IMR-90 (cell line): ENCODE data around the gene RPL37. TPM values are rescaled to one million over a fixed set of nuclear protein-coding genes. Genes with fewer than 3 reads are reported as not detected.

ENCODE experiments used
- ATAC-seq: fragments of 200-7000 bp; cut with Tn5 transposase; 2 replicates; pipeline ENCODE4 v1.9.1; 2020; ENCODE audit warnings: low read depth, mild to moderate bottlenecking, moderate library complexity
- BruUV-seq: library from RNA; stranded (reverse); fragments of 400-500 nt; replicated peaks from 2 replicates; lab custom pipeline; 2021; lab: Mats Ljungman, UMichigan
- CTCF ChIA-PET: fragments of 300-600 bp; formaldehyde crosslinking; extraction: SDS; loops from one replicate; lab custom pipeline; 2021; ENCODE audit warnings: antibody characterized with exemption; lab: Yijun Ruan, JAX
- POLR2A ChIA-PET: fragments of 300-600 bp; sonication (Branson Sonifier 250); formaldehyde crosslinking; loops from one replicate; lab custom pipeline; 2022; ENCODE audit warnings: antibody characterized with exemption; ENCODE audit not compliant: unreplicated experiment; lab: Charles Lee
- DNase-seq: peaks from one replicate; pipeline ENCODE4 v3.0.0; 2013
- H2AFZ ChIP-seq: replicated peaks from 2 replicates; pipeline ENCODE3; 2013; ENCODE audit warnings: low read length, mild to moderate bottlenecking; ENCODE audit not compliant: poor library complexity
- H2AK5ac ChIP-seq: 2 replicates; pipeline ENCODE4 v1.6.1; 2013; ENCODE audit warnings: low read depth, low read length, inconsistent platforms
- H2AK9ac ChIP-seq: replicated peaks from 2 replicates; pipeline ENCODE3; 2013; ENCODE audit warnings: mild to moderate bottlenecking, low read depth, low read length, moderate library complexity; ENCODE audit not compliant: poor library complexity
- H2BK120ac ChIP-seq: 2 replicates; pipeline ENCODE4 v1.6.1; 2013; ENCODE audit warnings: low read depth, low read length, inconsistent platforms
- H2BK15ac ChIP-seq: 3 replicates; pipeline ENCODE4 v1.6.1; 2013; ENCODE audit warnings: low read depth, low read length, inconsistent platforms
- H2BK20ac ChIP-seq: 2 replicates; pipeline ENCODE4 v1.6.1; 2013; ENCODE audit warnings: low read depth, mild to moderate bottlenecking, inconsistent platforms, low read length, moderate library complexity
- H2BK5ac ChIP-seq: 2 replicates; pipeline ENCODE4 v1.6.1; 2013; ENCODE audit warnings: mild to moderate bottlenecking, low read depth, low read length, inconsistent platforms; ENCODE audit not compliant: poor library complexity, severe bottlenecking
- H3K14ac ChIP-seq: replicated peaks from 2 replicates; pipeline ENCODE4 v1.6.1; 2013; ENCODE audit warnings: low read depth, low read length, inconsistent platforms
- H3K18ac ChIP-seq: 2 replicates; pipeline ENCODE4 v1.6.1; 2013; ENCODE audit warnings: low read depth, low read length, control low read depth
- H3K23ac ChIP-seq: 2 replicates; pipeline ENCODE4 v1.6.1; 2013; ENCODE audit warnings: low read depth, low read length, inconsistent platforms
- H3K27ac ChIP-seq: 2 replicates; pipeline ENCODE4 v1.5.1; 2013; ENCODE audit warnings: mild to moderate bottlenecking, control low read depth, low read length; ENCODE audit not compliant: insufficient read depth
- H3K27me3 ChIP-seq: 2 replicates; pipeline ENCODE4 v1.6.1; 2013; ENCODE audit warnings: low read length; ENCODE audit not compliant: control insufficient read depth, insufficient read depth
- H3K36me3 ChIP-seq: 2 replicates; pipeline ENCODE4 v1.6.1; 2013; ENCODE audit warnings: low read length, mixed read lengths; ENCODE audit not compliant: control insufficient read depth, insufficient read depth
- H3K4ac ChIP-seq: 2 replicates; pipeline ENCODE4 v1.6.1; 2013; ENCODE audit warnings: low read depth, low read length, inconsistent platforms
- H3K4me1 ChIP-seq: 2 replicates; pipeline ENCODE4 v1.6.1; 2013; ENCODE audit warnings: low read length, mixed read lengths; ENCODE audit not compliant: control insufficient read depth, insufficient read depth
- H3K4me2 ChIP-seq: 2 replicates; pipeline ENCODE4 v1.6.1; 2013; ENCODE audit warnings: low read depth, mild to moderate bottlenecking, control low read depth, low read length, moderate library complexity
- H3K4me3 ChIP-seq: 2 replicates; pipeline ENCODE4 v1.5.1; 2013; ENCODE audit warnings: low read depth, mild to moderate bottlenecking, control low read depth, low read length, moderate library complexity; ENCODE audit not compliant: insufficient read depth
- H3K56ac ChIP-seq: 2 replicates; pipeline ENCODE4 v1.6.1; 2013; ENCODE audit warnings: low read length, inconsistent platforms; ENCODE audit not compliant: insufficient read depth; ENCODE audit errors: extremely low read depth
- H3K79me1 ChIP-seq, 2 experiments: 2 replicates each; pipeline ENCODE4 v1.6.1; 2013; ENCODE audit warnings: low read length in 2 of 2, inconsistent platforms in 1 of 2, low read depth in 1 of 2
- H3K9ac ChIP-seq: 2 replicates; pipeline ENCODE4 v1.6.1; 2013; ENCODE audit warnings: low read depth, low read length, control low read depth
- H3K9me1 ChIP-seq: 2 replicates; pipeline ENCODE4 v1.6.1; 2013; ENCODE audit warnings: low read length, inconsistent platforms; ENCODE audit not compliant: insufficient read depth
- H3K9me3 ChIP-seq: 2 replicates; pipeline ENCODE4 v1.6.1; 2013; ENCODE audit warnings: low read length; ENCODE audit not compliant: control insufficient read depth, insufficient read depth
- H4K20me1 ChIP-seq: 2 replicates; pipeline ENCODE4 v1.6.1; 2013; ENCODE audit warnings: low read length, inconsistent platforms; ENCODE audit not compliant: insufficient read depth
- H4K5ac ChIP-seq: 2 replicates; pipeline ENCODE4 v1.6.1; 2013; ENCODE audit warnings: mild to moderate bottlenecking, low read depth, low read length, control low read depth
- H4K8ac ChIP-seq, 2 experiments: 2 replicates each; pipeline ENCODE4 v1.6.1; 2013; ENCODE audit warnings: low read depth in 2 of 2, low read length in 2 of 2, control low read depth in 1 of 2, inconsistent platforms in 1 of 2
- H4K91ac ChIP-seq: 2 replicates; pipeline ENCODE4 v1.6.1; 2013; ENCODE audit warnings: low read depth, low read length, inconsistent platforms; ENCODE audit not compliant: insufficient read depth
- BHLHE40 ChIP-seq: fragments of 150-350 bp; IDR thresholded peaks from 2 replicates; pipeline ENCODE4 v1.6.1; 2016; ENCODE audit warnings: mild to moderate bottlenecking, low read depth, low read length
- CEBPB ChIP-seq: IDR thresholded peaks from 2 replicates; pipeline ENCODE4 v1.6.1; 2012; ENCODE audit warnings: low read depth, low read length, improper control_type of control experiment
- CHD1 ChIP-seq: IDR thresholded peaks from 2 replicates; pipeline ENCODE4 v1.6.1; 2012; ENCODE audit warnings: low read depth, low read length, improper control_type of control experiment
- FOS ChIP-seq: fragments of 150-350 bp; IDR thresholded peaks from 2 replicates; pipeline ENCODE4 v1.6.1; 2016; ENCODE audit warnings: low read depth, low read length
- MAFK ChIP-seq: IDR thresholded peaks from 2 replicates; pipeline ENCODE4 v1.6.1; 2012; ENCODE audit warnings: low read depth, low read length, improper control_type of control experiment
- MAZ ChIP-seq: IDR thresholded peaks from 2 replicates; pipeline ENCODE4 v1.6.1; 2012; ENCODE audit warnings: low read depth, mild to moderate bottlenecking, low read length, improper control_type of control experiment, moderate library complexity, borderline replicate concordance
- MXI1 ChIP-seq: IDR thresholded peaks from 2 replicates; pipeline ENCODE4 v1.6.1; 2012; ENCODE audit warnings: low read depth, mild to moderate bottlenecking, low read length, moderate library complexity, borderline replicate concordance
- NFE2L2 ChIP-seq: fragments of 150-350 bp; IDR thresholded peaks from 2 replicates; pipeline ENCODE4 v1.6.1; 2016; ENCODE audit warnings: low read depth, mild to moderate bottlenecking, low read length
- POLR2A ChIP-seq: IDR thresholded peaks from 2 replicates; pipeline ENCODE4 v1.6.1; 2012; ENCODE audit warnings: mild to moderate bottlenecking, low read depth, low read length
- RAD21 ChIP-seq: IDR thresholded peaks from 2 replicates; pipeline ENCODE4 v1.6.1; 2012; ENCODE audit warnings: low read length, improper control_type of control experiment
- RCOR1 ChIP-seq: IDR thresholded peaks from 2 replicates; pipeline ENCODE4 v1.6.1; 2012; ENCODE audit warnings: mild to moderate bottlenecking, low read length, improper control_type of control experiment; ENCODE audit not compliant: insufficient replicate concordance
- SMC3 ChIP-seq: fragments of 150-350 bp; IDR thresholded peaks from 2 replicates; pipeline ENCODE4 v1.6.1; 2016; ENCODE audit warnings: low read depth, mild to moderate bottlenecking, antibody characterized with exemption, low read length, moderate library complexity
- WGBS, 2 experiments: methylation state at CpG; one replicate each; pipeline versions ENCODE4 v1.1.5 to v1.1.7; 2013; ENCODE audit warnings: missing lambda C conversion rate in 2 of 2; ENCODE audit not compliant: insufficient read length in 1 of 2; ENCODE audit errors: extremely low coverage in 2 of 2; 5-methylcytosine and 5-hydroxymethylcytosine counted together
- dilution Hi-C: fragments of 300-500 bp; cut with HindIII; formaldehyde crosslinking; loops from one replicate; pipeline ENCODE4 v1.14.3; 2018; ENCODE audit warnings: low sequenced_read_pairs; ENCODE audit not compliant: unreplicated experiment
- in situ Hi-C: fragments of 300-500 bp; cut with MboI; formaldehyde crosslinking; loops from 3 replicates; pipeline ENCODE4 v1.14.3; 2019; ENCODE audit warnings: low sequenced_read_pairs, inconsistent platforms, mixed read lengths
- intact Hi-C: fragments of 100-400 bp; cut with micrococcal nuclease; formaldehyde crosslinking; loops from 2 replicates; pipeline ENCODE4 v1.10.0; 2022
- polyA plus RNA-seq, 3 experiments: library from polyadenylated mRNA; depleted of rRNA; stranded (reverse); fragments of >200 nt; gene quantifications; 2 replicates each; pipeline ENCODE4 v1.2.3, GENCODE V29; 2012; ENCODE audit warnings: low replicate concordance in 1 of 3
- total RNA-seq: library from RNA; depleted of rRNA; stranded (reverse); fragments of >200 nt; gene quantifications from 2 replicates; pipeline ENCODE4 v1.2.3, GENCODE V29; 2012
- TF ChIP-seq, protein P1 (sequence below): fragments of 150-350 bp; IDR thresholded peaks from 2 replicates; pipeline ENCODE4 v1.6.1; 2017; ENCODE audit warnings: mild to moderate bottlenecking, antibody characterized with exemption, low read length, low read depth
- TF ChIP-seq, protein P2 (sequence below): conservative IDR thresholded peaks from 2 replicates; pipeline ENCODE4 v1.5.1; 2012; ENCODE audit warnings: mild to moderate bottlenecking, low read depth, low read length, improper control_type of control experiment

RPL37 gene
- total and polyA plus RNA-seq, 2 of the 4 experiments (the other 2 are of a cell fraction) = 35.3 to 294 TPM

- Histone ChIP-seq H2AFZ (no peak overlapping the region), H3K9me3 (no peaks in the 10 kb centered on the region), H3K18ac (no peak overlapping the region), H3K4me2 (no peak overlapping the region), H4K5ac (no peak overlapping the region), H3K27me3 (no peaks in the 10 kb centered on the region), H3K9ac (no peak overlapping the region), H3K4me1 (no peaks in the 10 kb centered on the region), H4K8ac (no peak overlapping the region), H4K91ac (no peak overlapping the region), H2AK5ac (no peak overlapping the region), H2BK20ac (no peak overlapping the region), H3K4ac (no peak overlapping the region), H2BK120ac (no peak overlapping the region), H2BK5ac (no peak overlapping the region), H3K4me3 (no peak overlapping the region), H3K36me3 (no peaks in the 10 kb centered on the region), H4K20me1 (no peaks in the 10 kb centered on the region), H3K27ac (no peak overlapping the region), H3K79me1 (no peaks in the 10 kb centered on the region), H3K23ac (no peak overlapping the region), H3K9me1 (no peaks in the 10 kb centered on the region), H2AK9ac (no peak overlapping the region), H2BK15ac (no peak overlapping the region), H3K14ac (no peak overlapping the region), H3K56ac (no peak overlapping the region)
- intact Hi-C loops = loop anchor here (10.0 kb wide), 1 partner anchor 1156 kb away; no protein-coding TSS in a partner anchor
- in situ Hi-C loops = loop anchor here (10.0 kb wide), 2 partner anchors 926 to 1286 kb away; no protein-coding TSS in a partner anchor
- TF ChIP-seq POLR2A (no peak), RCOR1 (no peak), NFE2L2 (no peak), MXI1 (no peak), CHD1 (no peak), FOS (no peak), CEBPB (no peak), MAFK (no peak), RAD21 (no peak), SMC3 (no peak), MAZ (no peak), BHLHE40 (no peak)
- TF ChIP-seq, protein P1, sequence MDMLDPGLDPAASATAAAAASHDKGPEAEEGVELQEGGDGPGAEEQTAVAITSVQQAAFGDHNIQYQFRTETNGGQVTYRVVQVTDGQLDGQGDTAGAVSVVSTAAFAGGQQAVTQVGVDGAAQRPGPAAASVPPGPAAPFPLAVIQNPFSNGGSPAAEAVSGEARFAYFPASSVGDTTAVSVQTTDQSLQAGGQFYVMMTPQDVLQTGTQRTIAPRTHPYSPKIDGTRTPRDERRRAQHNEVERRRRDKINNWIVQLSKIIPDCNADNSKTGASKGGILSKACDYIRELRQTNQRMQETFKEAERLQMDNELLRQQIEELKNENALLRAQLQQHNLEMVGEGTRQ = no peak
- TF ChIP-seq, protein P2, sequence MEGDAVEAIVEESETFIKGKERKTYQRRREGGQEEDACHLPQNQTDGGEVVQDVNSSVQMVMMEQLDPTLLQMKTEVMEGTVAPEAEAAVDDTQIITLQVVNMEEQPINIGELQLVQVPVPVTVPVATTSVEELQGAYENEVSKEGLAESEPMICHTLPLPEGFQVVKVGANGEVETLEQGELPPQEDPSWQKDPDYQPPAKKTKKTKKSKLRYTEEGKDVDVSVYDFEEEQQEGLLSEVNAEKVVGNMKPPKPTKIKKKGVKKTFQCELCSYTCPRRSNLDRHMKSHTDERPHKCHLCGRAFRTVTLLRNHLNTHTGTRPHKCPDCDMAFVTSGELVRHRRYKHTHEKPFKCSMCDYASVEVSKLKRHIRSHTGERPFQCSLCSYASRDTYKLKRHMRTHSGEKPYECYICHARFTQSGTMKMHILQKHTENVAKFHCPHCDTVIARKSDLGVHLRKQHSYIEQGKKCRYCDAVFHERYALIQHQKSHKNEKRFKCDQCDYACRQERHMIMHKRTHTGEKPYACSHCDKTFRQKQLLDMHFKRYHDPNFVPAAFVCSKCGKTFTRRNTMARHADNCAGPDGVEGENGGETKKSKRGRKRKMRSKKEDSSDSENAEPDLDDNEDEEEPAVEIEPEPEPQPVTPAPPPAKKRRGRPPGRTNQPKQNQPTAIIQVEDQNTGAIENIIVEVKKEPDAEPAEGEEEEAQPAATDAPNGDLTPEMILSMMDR = no peak
- dilution Hi-C loops = no loop called here
- ATAC-seq (peak; percentile 32; the same call in 1 of the 2 replicates), DNase-seq (peak; percentile 13)
- ChIA-PET POLR2A (no interaction called here), CTCF (no interaction called here)
- WGBS, 2 experiments = 72% methylated on average over 2 of the region's 4 CpGs; no CpG with 5 or more reads in 1 of the 2 experiments
- no TSS peak for BruUV-seq
Observed at GRCh38 chr5:40871177-40871576, 36.2 kb upstream of the RPL37 start.
